Stimulated activated CD8-positive, alpha-beta memory T cell treated with anti-CD3 and anti-CD28 coated beads, Interleukin-7, amount 100 ng/mL, for 1 hour (primary cell): ENCODE data around the gene TCP1.
"Not testable (repeated sequence)": the region's sequence is repeated elsewhere in the genome, so short reads cannot be mapped to it uniquely, and the experiment has no call there.

Experiments used
- DNase-seq, 2 donors: peaks; one replicate each; pipeline ENCODE4 v3.0.0-alpha.2; 2020; ENCODE audit warnings: low read depth in 2 of 2

The TCP1 gene

GRCh38 chr6:159739341-159739740, 50.1 kb downstream of the TCP1 start:
- no peak for DNase-seq

GRCh38 chr6:159736908-159737307, 52.5 kb downstream of the TCP1 start:
- no peak for DNase-seq

- not testable (repeated sequence) for DNase-seq
These were observed 56.0 kb downstream of the TCP1 start for GRCh38 chr6:159733395-159733794.

- not testable (repeated sequence) for DNase-seq
These were observed 56.9 kb downstream of the TCP1 start for GRCh38 chr6:159732550-159732949.

- DNase-seq: no peak
These were observed 59.1 kb downstream of the TCP1 start for GRCh38 chr6:159730332-159730676.

GRCh38 chr6:159729598-159730331, 59.6 kb downstream of the TCP1 start:
- DNase-seq: no peak

- DNase-seq: no peak
These were observed 60.9 kb downstream of the TCP1 start for GRCh38 chr6:159728531-159728964.
